Measurements from ENCODE around the gene BSND.

- TF ChIP-seq CTCF (IDR thresholded peaks at IDR 0.05) (no peak), POLR2A (IDR thresholded peaks at IDR 0.05) (no peak), POLR2AphosphoS5 (IDR thresholded peaks at IDR 0.05) (no peak)
These were observed 2.6 kb downstream of the BSND start for GRCh38 chr1:55001311-55001710.

All from stomach (tissue), 4 donors.